NOMO-1 treated with dmso at 0.1 percent for 144 hours (cell line): ENCODE data around the gene EDC4.
A peak's percentile ranks its signal among the peaks of the same experiment; 100 is the strongest.

Experiments used
- DNase-seq: peaks from one replicate; lab custom pipeline; 2025; ENCODE audit not compliant: unreplicated experiment; lab: John Stamatoyannopoulos, UW

EDC4 gene

DNA sequence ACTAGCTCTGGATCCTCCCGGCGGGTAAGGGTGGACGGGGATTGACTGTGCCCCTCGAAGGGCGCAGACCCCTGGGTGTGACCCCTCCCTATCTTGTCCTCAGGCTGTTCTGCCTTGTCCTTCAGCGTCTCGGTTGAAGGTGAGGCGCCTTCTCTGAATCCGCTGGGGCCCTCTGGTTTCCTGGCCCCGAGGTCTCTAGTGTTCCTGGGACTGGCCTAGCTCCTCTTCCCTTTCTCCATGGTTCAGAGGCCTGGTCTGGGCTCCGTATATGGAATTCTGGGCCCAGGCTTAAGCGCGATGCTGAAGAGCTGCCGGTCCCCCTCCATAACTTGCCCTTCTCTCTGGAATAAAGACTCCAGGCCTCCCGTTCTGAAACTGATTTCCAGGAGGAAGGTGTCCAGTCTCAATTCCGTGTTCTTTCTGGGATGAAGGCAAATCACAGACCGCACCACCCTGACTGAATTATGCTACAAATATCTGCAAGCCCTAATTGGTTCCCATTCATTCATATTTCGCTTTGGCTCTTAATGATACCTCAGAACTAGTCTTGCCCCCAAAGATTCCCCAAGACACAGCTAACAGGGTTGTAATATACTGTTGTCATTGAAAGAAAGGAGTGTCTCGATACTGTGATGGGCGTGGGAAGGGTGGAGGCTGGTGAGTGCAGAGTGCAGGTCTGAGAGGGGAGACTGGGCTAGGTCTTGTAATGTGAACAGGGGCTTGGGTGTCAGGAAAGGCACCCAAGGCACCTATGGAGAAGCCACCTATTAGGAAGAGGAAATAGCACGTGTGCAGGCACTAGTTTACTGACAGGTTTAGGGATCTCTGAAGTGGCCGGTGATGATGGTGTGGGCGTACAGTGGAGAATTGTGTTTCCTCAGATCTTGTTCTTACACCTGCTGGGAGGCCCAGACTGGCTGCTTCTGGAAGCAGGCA, 851 bp downstream of the EDC4 start:
- no peak for DNase-seq

- no peak for DNase-seq
Measured at GRCh38 chr16:67874372-67874771, 1.5 kb downstream of the EDC4 start.

DNA sequence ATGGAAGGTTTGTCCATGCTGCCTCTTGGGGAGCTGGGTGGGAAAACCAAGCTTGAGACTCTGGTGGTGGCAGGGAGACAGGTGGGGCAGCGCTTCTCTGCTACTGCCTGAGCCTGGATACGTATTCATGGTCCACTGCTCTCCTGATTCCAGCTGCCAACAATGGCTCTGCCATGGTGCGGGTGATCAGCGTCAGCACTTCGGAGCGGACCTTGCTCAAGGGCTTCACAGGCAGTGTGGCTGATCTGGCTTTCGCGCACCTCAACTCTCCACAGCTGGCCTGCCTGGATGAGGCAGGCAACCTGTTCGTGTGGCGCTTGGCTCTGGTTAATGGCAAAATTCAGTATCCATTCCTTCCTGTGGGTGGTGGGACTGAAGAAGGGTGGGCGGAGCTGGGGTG, 4.2 kb downstream of the EDC4 start:
- no peak for DNase-seq

- no peak for DNase-seq
Measured at GRCh38 chr16:67878232-67878631, 5.4 kb downstream of the EDC4 start.

DNA sequence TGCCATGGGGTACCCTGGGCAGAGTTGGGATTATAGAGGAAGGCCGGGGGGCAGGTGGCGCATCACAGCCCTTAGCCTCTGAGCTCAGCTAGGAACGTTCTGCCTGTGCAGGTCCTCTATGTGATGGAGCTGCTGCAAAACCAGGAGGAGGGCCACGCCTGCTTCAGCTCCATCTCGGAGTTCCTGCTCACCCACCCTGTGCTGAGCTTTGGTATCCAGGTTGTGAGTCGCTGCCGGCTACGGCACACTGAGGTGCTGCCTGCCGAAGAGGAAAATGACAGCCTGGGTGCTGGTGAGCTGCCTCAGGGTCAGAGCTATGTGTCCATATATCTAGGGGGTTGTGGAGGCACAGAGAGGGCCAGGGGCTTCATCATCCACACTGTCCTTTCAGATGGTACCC, 6.0 kb downstream of the EDC4 start:
- no peak for DNase-seq

DNA sequence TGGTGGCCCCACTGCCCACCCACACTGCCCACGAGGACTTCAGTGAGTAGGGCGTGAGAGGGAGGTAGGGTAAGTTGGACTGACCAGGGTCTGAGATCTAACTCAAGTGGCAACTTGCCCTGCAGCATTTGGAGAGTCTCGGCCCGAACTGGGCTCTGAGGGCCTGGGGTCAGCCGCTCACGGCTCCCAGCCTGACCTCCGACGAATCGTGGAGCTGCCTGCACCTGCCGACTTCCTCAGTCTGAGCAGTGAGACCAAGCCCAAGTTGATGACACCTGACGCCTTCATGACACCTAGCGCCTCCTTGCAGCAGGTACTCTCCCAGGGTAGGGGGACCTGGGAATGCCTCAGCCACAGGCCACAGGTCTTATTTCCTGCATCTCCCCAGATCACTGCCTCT, 6.6 kb downstream of the EDC4 start:
- no peak for DNase-seq

GRCh38 chr16:67879936-67880335, 7.1 kb downstream of the EDC4 start:
- DNase-seq = no peak

GRCh38 chr16:67880584-67880983, 7.7 kb downstream of the EDC4 start:
- no peak for DNase-seq

- DNase-seq = no peak
Measured at GRCh38 chr16:67881621-67882161, 8.8 kb downstream of the EDC4 start.

- no peak for DNase-seq
Measured at GRCh38 chr16:67882374-67883145, 9.7 kb downstream of the EDC4 start.

DNA sequence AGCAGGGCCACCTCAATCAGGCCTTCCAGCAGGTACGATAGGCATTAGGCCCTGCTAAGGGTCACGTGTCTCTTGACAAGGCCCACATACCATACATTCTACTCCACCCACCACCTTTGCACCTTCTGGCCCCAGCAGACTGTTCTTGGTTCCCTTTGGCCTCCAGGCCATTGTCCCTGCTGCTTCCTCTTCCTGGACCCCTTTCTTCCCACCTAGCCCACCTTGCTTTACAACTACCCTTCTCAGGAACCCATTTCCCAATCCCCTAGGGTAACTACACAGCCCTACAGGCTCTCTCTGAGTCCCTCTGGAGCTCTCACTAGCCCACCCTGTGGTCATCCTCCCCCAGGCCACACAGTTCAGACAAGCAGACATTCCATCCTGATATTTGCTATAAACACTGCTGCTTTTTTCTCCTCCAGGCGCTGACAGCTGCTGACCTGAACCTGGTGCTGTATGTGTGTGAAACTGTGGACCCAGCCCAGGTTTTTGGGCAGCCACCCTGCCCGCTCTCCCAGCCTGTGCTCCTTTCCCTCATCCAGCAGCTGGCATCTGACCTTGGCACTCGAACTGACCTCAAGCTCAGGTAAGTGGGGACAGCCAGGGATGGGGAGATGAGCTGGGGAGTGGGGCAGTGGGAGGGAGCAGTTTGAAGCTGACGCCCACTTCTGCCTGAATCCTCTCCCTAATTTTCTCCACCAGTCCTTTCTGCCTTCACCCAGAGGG, 10.5 kb downstream of the EDC4 start:
- DNase-seq = no peak

DNA sequence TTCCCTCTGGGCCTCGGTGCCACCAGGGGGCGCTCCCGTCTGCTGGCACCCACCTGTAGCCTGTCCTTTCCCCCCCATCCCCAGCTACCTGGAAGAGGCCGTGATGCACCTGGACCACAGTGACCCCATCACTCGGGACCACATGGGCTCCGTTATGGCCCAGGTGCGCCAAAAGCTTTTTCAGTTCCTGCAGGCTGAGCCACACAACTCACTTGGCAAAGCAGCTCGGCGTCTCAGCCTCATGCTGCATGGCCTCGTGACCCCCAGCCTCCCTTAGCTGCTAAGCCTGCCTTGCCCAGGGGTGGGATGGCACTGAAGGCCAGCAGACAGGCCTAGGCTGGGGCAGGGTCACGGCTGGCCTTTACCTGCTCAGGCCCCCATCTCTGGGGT, 11.0 kb downstream of the EDC4 start:
- no peak for DNase-seq

DNA sequence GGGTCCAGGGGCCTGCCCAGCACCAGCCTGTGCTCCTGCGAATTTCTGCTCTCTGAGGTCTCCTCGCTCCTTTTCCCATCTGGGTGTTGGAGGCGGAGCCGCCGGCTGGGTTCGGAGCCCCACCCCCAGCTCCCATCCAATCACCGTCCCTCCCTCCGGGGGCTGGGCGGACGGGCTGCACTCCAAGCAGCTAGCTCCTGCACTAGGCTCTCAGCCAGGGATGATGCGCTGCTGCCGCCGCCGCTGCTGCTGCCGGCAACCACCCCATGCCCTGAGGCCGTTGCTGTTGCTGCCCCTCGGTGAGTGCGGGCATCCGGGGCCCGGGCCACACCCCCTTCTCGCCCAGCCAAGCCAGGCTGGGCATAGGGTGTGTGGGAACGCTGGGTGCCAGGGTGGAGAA, 11.8 kb downstream of the EDC4 start, which contains the start of gene NRN1L:
Gene NRN1L (plus strand): TSS at position 202 of the 400 bp plus-strand sequence. CDS start 19 bp downstream, at position 221.
- no peak for DNase-seq

DNA sequence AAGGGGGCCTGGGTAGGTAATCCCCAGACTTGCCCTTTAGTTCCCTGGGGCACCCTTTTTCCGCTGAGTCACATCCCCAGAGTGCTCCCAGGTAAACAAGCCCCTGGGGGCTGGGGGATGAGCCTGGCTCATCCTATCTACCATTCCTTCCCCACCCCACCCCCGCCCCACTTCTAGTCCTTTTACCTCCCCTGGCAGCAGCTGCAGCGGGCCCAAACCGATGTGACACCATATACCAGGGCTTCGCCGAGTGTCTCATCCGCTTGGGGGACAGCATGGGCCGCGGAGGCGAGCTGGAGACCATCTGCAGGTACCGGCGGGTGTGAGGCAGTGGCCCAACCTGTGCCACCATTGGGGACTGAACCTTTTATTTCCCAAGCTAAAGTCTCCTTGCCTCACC, 12.7 kb downstream of the EDC4 start:
- DNase-seq = no peak

- no peak for DNase-seq
Measured at GRCh38 chr16:67885976-67886375, 13.1 kb downstream of the EDC4 start.

DNA sequence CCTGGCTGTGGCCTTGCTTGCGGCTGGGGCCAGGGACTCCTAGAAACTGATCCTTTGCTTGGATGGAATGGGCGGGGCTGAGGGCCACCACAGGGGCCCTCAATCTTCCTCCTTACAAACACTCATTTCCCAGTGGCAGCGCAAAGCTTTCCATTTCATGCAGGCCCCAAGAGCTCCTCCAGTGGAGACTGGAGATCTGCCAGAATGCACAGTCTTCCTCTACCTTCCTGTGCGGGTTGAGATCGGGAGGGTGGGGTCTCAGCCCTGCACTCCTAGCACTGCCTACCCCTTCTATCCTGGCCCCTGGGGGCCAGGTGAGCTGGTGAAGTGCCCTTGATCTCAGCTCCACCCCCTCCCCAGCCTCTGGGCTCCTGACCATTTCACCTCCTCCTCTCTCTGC, 13.5 kb downstream of the EDC4 start:
- no peak for DNase-seq

GRCh38 chr16:67888331-67888730, 15.5 kb downstream of the EDC4 start:
- DNase-seq = no peak

GRCh38 chr16:67892375-67892774, 19.5 kb downstream of the EDC4 start:
- no peak for DNase-seq

- peak; percentile 96 for DNase-seq
Measured at GRCh38 chr16:67892899-67893742, 20.3 kb downstream of the EDC4 start, which contains the start of gene PSKH1. Gene PSKH1 (plus strand): TSS chr16:67893254. CDS start chr16:67908750, 15,496 bp downstream.

GRCh38 chr16:67893743-67894399, 21.0 kb downstream of the EDC4 start:
- DNase-seq = no peak
